CD4-positive, alpha-beta T cell treated with Interleukin-4 for 1 hour (primary cell): ENCODE measurements around the gene ISG20L2.

Experiments
- DNase-seq, 2 donors: peaks; one replicate each; pipeline ENCODE4 v3.0.0-alpha.2; 2020 to 2022

The ISG20L2 gene

DNA sequence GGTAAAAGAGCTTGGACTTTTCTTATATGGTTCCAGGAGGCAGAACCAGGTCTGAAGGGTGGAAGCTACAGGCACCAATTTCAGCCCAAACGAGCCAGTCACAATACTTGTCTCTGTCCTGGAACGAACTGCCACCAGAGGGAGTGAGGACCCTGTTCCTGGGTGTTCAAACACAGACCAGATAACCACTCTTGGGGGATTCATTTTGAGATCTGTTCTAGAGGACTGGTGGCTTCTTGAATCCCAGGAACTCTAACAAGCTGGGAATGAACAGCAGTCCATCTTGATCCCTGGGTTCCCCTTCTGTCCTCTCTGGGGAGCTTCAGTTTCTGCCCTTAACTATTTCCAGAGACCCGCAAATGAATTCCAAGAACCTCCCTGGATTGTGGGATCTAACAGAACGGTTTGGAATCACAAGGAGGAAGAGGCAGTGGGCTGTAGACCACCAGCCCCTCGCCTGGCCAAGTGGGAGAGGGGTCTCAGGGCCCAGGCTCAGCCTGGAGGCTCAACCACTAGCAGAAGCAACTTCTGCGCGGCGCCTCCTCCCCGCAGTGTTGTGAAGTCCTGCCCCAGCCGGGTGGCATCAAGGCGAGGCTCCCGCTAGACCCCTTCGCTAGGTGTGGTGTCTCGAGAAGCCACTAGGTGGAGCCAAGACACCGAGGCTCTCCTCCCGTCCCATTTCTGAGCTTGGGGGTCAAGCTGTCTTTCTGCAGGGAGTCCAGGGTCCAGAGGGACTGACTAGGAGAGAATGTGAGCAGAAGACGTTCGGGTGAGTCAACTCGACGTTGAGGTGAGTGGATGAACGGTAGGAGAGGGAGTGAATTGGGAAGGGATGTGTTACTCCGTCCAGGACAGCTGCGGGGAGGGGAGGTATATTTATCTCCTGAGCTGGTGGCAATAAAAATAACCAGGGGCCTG is 39.3 kb downstream of the ISG20L2 start:
- DNase-seq = peak; percentile 78 to 81

DNA sequence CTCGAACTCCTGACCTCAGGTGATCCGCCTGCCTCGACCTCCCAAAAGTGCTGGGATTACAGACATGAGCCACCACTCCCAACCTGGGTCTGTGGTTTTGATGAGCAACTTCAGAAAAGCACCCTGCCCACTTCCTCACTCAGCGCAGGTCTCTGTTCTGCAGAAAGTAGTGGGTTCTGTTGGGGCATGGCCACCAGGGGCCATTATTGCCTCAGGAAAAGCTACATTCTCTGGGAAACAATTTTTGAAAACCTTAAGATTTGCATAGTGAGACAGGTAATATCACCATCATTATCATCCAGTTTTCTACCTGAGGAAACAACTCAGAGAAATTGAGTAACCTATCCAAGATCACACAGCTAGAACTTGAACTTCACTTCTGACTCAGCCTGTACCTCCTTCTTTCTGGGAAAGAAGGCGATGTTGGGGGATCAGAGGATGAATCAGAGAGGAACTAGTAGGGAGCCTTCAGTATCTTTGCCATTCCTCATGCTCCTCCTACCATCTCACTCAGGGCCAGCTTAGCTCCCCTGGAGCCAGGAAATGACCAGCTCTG is 44.3 kb downstream of the ISG20L2 start:
- peak; percentile 37 to 39 for DNase-seq

DNA sequence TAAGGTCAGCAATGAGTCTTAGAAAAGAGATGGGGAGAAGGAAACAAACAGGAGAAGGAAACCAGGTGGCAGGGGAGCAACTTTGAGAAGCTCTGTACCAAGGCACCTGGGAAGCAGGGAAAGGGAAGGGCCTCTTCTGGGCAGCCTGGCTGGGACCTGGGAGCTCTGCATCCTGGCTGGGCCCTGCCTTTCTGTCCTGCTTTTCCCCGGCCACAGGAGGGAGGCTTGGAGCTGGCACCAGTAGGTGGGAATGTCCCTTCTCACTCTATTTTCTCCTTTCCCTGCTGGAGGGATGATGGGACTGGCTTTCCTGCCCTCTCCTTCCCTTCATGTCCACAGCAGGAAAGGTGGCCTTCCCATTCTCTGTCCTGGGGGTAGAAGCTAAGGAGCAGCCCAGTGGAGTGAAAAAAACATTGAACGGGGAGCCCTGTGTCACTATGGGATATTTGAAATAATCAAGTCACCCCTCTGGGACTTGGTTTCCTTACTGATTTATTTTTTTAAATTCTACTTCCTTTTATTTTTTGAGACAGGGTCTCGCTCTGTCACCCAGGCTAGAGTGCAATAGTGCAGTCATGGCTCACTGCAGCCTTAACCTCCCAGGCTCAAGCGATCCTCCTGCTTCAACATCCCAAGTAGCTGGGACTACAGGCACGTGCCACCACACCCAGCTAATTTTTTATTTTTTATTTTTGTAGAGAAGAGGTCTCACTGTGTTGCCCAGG is 46.2 kb downstream of the ISG20L2 start:
- DNase-seq = no peak

DNA sequence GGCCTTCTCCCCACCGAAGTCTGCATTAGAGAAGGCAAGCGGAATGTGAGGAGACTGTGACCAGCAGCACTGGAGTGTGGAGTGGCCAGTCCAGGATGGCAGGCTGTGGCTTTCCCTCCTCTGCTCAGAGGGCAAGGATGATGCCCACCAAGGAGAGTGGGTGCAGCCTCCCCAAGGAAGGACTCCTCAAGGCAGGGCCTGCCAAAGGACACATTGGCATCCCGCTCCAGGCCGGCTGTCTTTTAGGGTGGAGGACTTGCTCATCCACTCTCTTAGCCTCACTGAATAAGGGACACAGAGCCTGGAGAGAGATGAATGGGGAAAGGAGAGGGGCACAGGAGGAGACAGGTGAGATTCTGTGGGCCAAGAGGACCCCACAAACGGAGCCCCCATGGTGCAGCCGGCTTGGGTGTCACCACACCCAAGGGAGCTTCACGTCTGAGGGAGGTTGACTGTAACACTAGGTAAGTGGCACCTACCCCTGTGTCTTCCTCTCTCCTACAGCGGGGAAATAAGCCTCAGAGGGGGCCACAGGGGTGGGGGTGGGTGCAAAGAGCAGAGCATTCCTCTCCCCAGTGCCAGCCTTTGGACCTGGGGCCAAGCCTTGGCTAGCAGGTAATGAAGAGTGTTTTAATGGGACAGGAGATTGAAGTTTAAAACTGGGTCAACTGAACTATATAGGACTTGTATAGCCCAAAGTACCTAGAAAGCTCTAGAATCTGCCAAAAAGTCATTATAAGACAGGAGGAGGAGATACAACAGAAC is 47.2 kb downstream of the ISG20L2 start:
- DNase-seq = no peak

DNA sequence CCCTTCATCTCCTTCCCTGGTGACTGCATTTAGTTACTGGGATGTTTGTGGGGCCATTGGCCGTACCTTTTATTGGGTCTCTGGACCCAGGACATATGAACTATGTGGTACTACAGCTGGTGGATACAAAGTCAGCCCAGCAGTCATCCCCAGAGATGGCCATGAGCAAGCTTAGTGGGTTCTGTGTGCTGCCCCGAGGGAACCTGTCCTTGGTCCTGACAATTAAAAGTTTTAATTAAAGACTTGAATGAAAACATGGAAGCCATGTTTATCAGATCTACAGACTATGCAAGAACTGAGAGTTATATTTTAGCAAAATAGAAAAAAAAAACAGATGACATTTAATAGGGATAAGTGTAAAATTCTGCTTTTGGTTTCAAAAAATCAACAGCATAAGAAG is 48.5 kb downstream of the ISG20L2 start:
- no peak for DNase-seq

DNA sequence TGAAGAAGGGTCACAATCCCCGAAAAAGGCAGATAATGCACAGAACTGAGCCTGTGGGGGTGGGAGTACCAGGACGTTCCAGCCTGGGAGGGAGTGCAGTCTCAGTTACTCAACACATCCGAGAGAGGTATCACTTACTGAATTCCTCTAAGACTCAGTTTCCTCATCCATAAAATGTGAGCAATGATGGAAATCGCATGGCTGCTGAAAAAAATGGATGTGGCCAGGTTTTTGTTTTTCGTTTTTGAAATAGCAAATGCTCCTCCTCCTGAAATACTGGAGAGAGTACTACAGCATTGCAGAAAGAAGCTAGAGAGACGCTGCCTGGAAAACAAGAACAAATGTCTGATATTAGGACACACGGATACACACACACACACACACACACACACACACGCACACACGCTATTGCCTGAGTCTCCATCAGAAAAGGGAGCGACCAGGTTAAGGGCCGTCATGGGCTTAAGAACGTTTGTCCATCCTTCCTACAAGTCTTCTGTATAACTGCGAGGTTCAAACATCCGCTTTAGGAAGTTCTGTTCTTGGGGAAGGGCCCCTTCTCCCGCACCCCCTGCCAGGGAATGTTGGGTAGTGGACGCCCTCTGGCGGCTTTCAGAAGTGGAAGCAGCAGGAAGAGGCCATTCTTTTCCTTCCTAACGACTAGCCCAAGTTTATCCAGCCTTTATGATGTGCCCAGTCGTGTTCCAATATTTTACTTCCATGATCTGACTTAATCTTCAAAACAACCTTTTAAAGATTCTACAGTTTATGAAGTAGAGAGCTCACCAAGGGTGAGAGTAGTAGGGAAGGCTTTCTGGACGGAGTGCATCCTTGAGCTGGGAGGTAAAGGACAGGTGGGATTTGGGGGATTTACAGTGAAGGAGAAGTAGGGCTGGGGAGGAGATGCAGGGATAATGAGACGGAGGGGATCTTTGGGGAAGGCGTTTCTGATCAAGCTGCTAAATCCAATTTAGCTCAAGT is 50.7 kb downstream of the ISG20L2 start:
- peak; percentile 40 to 49 for DNase-seq

DNA sequence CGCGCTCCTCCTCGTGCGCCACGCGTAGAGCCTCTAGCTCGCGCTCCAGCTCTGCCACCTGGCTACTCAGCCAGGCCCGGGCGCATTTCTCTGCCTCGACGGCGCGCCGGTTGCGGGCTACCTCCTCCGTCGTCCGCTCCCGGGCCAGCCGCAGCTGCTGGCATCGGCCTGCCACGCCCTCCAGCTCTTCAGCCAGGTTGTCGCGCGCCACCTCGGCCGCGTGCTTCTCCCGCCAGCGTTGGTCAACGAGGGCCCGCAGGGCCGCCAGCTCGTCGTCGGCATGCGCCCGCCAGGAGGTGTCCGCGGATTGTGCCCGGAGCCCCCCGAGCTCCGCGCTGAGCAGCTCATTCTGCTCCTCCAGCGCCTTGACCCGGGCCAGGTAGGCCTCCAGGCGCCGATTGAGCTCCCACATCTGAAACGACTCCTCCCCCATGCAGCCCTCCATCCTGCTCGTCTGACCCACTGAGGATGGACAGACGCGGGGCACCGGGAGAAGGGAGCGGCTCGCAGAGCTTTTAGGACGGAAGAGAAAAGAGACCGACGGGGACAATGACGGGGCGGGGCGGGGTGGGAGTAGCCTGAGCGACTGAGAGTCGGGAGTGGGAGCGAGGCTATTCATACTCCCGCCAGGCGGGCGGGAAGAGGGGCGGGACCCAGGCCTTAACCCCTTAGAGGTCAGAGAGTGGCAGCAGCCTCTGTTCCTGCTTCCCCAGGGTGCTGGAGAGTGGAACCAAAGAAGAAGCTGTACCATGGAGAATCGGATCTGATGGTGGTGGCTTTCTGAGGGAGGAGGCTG is 51.5 kb downstream of the ISG20L2 start, which contains the start of gene NES:
NES (minus strand) TSS at position 588 of the 796 bp plus-strand sequence; CDS start at position 445, 143 bp downstream.
- no peak for DNase-seq

DNA sequence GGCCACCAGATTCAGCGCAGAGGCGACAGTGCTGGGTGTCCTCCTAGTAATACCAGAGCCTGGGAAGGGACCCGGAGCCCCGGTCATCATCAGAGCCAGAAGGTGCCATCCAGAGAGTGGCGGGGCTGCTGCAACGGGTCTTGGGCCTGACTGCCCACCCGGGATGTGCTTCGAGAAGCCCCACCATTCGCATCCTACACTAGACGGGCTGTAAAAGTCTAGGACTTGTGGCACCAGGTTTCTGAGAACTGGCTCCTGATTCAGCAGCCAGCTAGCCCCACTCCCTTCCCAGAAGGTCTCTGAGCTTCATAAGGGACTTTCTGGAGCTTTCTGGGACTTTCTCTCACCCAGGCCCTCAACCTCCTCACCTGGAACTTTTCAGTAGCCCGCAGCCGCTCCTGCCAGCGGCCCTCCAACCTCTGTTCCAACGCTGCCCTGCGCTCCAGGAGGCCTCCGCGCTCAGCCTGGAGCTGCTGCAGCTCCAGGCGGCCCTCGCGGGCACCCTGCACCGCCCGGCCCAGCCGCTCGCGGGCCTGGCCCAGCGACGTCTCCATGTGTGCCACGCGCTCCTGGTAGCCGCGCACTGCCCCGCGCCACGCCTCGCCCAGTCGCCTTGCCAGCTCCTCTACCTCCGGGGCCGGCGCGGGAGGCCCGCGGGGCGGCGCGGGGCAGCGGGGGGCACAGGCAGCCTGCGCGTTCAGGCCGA is 52.3 kb downstream of the ISG20L2 start:
- no peak for DNase-seq

DNA sequence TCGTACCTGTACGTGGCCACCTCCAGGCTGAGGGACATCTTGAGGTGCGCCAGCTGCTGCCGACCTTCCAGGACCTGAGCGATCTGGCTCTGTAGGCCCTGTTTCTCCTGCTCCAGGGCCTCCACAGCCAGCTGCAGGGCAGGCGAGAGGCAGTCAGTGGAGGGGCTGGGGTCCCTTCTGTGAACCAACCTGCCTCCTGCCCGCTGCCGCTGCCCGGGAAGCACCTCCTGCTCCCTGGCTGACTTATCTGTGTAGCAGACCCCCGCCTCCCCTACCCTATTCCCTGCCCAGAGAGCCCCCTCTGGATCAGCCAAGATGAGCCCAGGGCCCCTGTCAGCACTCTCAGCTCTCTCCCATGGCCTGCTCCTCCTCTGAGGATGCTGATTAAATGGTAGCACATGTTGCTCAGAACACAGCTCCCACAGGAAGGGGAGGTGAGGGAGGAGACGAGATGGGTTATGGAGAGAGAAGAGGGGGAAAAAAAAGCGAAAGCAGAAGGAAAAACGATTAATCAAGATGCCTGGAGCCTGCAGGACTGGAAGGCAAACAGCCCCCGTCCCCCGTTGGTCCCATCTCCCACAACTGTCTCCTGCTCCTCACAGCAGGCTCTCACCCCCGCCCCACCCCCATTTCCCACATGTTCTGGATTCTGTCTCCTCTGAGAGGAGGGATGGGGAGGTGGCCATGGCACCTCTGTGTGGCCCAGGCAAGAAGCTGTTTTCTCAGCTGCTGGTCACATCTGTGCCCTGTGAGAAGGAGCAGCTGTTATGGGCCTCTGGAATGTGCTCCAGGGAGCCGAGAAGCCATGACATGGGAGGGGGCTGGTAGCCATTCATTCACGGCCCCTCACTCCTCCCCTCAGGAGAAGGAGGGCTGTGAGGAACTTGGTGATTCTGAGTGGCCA is 53.1 kb downstream of the ISG20L2 start:
- DNase-seq = no peak

DNA sequence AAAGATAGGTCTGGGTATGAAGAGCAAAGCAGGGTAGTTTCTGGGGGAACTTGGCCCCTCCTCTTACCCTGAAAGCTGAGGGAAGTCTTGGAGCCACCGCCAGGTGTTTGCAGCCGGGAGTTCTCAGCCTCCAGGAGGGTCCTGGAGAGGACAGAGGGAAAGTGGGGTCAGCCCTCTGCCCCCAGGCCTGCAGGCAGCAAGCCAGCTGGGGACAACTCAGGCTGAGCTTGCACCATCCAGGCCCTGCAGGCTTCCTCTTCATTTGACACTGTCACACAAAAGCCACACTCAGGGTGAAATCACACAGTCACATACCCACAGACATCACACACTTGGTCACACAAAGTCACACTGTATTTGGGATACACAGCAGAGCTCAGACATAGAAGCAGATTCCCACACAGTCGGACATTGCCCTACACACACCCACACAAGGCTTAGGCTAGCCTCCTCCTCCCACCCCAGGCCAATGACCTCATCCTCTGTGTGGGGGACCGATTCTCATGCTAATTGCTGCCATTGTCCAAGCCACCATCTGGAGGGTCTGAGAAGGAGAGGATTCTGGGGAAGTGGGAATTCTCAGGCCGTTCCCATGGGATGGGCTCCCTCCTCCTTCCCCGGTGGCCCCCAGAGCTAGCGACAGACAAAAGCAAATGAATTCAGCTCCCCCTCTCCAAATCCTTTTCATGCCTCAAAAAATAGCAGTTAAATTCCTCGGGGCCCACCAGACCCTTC is 55.0 kb downstream of the ISG20L2 start:
- no peak for DNase-seq
